Measurements from ENCODE around the gene ADM2. TPM values are rescaled to one million over a fixed set of nuclear protein-coding genes. Genes with fewer than 3 reads are reported as not detected.

The ADM2 gene
- total and polyA plus RNA-seq, 2 of the 13 experiments (the other 11 are each of a cell fraction or from before 2014, with no cell fraction given) = 1.2 to 3.0 TPM

- TF ChIP-seq CBX2 (IDR thresholded peaks at IDR 0.05; ENCODE audit: low read depth, low read length) (no peak), CBX2 (CRISPR knock-in tag; IDR thresholded peaks at IDR 0.05; ENCODE audit: low read depth) (no peak), KLF16 (CRISPR knock-in tag; IDR thresholded peaks at IDR 0.05) (peak in 1 of 2 experiments; percentile 71; a peak in 2 of 4 replicates), ZBTB14 (CRISPR knock-in tag; IDR thresholded peaks at IDR 0.05) (peak; percentile 53; the same call in 1 of the 2 replicates), ZNF670 (CRISPR knock-in tag; IDR thresholded peaks at IDR 0.05; ENCODE audit: borderline replicate concordance) (no peak), ZNF414 (CRISPR knock-in tag; IDR thresholded peaks at IDR 0.05) (no peak), AGO2 (optimal IDR thresholded peaks at IDR 0.05; ENCODE audit: low read depth, low read length) (no peak), ZSCAN30 (CRISPR knock-in tag; IDR thresholded peaks at IDR 0.05) (no peak), TERF1 (CRISPR knock-in tag; IDR thresholded peaks at IDR 0.05) (no peak), RNF219 (CRISPR knock-in tag; IDR thresholded peaks at IDR 0.05) (no peak), SMARCE1 (IDR thresholded peaks at IDR 0.05; ENCODE audit: borderline replicate concordance) (no peak), ATF1 (CRISPR knock-in tag; IDR thresholded peaks at IDR 0.05) (peak; percentile 96), PPARG (CRISPR knock-in tag; conservative IDR thresholded peaks at IDR 0.05) (0 out of 2 replicates have a peak, but pooled peaks have one; percentile 41), SIX1 (CRISPR knock-in tag; IDR thresholded peaks at IDR 0.05; ENCODE audit: borderline replicate concordance) (no peak), HNF1A (IDR thresholded peaks at IDR 0.05; ENCODE audit: low read depth) (no peak), HNF1A (CRISPR knock-in tag; IDR thresholded peaks at IDR 0.05; ENCODE audit: borderline replicate concordance) (peak; percentile 51; the same call in 1 of the 2 replicates), IRF2 (CRISPR knock-in tag; IDR thresholded peaks at IDR 0.05) (peak; percentile 65)
Observed at GRCh38 chr22:50507991-50508884, 26.9 kb downstream of the ADM2 start, which contains the start of gene NCAPH2 (continued).

All from HepG2 (cell line).